Measurements from ENCODE around the gene TMEM164.

DNA sequence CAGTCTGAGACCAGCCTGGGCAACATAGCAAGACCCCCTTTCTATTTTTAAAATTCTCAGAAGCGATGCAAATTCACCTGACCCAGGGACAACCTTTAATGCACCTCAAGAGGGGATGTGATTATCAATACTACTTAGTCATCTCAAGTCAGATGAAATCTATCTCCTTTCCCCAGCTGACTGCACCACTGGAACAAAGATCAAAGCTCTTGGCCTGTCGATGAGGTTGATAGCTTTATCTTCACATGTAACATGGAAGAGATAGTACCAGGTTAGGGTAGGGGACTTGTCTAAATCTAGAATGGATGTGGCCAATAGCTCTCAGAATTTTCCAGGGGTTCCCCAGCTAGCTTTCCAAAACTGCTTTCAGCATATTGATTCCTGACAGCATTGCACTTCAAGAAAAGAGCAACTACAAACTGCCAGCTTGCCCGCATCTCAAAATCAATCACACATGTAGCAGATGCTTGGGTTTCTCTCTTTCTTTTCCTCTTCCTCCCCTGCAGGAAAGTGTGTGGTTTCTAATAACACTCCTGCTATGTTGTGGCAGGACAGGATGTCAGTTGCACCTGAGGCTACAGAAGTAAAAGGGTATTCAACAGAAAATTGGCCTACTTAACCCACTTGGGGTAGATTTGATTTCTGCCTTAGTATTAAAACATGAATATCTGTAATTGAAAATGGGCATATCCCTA lies 12.2 kb upstream of the TMEM164 start:
- TF ChIP-seq, protein P1, sequence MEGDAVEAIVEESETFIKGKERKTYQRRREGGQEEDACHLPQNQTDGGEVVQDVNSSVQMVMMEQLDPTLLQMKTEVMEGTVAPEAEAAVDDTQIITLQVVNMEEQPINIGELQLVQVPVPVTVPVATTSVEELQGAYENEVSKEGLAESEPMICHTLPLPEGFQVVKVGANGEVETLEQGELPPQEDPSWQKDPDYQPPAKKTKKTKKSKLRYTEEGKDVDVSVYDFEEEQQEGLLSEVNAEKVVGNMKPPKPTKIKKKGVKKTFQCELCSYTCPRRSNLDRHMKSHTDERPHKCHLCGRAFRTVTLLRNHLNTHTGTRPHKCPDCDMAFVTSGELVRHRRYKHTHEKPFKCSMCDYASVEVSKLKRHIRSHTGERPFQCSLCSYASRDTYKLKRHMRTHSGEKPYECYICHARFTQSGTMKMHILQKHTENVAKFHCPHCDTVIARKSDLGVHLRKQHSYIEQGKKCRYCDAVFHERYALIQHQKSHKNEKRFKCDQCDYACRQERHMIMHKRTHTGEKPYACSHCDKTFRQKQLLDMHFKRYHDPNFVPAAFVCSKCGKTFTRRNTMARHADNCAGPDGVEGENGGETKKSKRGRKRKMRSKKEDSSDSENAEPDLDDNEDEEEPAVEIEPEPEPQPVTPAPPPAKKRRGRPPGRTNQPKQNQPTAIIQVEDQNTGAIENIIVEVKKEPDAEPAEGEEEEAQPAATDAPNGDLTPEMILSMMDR (conservative IDR thresholded peaks at IDR 0.05 in 1 of 2, IDR thresholded peaks at IDR 0.05 in 1 of 2; ENCODE audit: extremely low read depth in 1 of 2, insufficient read depth in 1 of 2, low read depth in 1 of 2, low read length in 2 of 2) = no peak
- no peak for TF ChIP-seq EZH2 (IDR thresholded peaks at IDR 0.05; ENCODE audit: borderline replicate concordance, low read length)

All from mammary epithelial cell (primary cell).